Smooth muscle cell of bladder (primary cell): ENCODE measurements around the gene AIRE. TPM values are rescaled to one million over a fixed set of nuclear protein-coding genes. Genes with fewer than 3 reads are reported as not detected.

Experiments used
- total RNA-seq: library from RNA; depleted of rRNA; stranded (reverse); fragments of >200 nt; gene quantifications from 2 replicates; pipeline ENCODE4 v1.2.3, GENCODE V29; 2014

AIRE gene
- total RNA-seq, result 0.09 and 0.14 TPM in 2 replicates

GRCh38 chr21:44285138-44285992, at the start of gene AIRE:
AIRE (plus strand) TSS chr21:44285876; CDS start chr21:44286007, 131 bp downstream.

GRCh38 chr21:44240842-44241241, 44.8 kb upstream of the AIRE start, which contains the start of gene ICOSLG:
ICOSLG (minus strand) TSS chr21:44240943; CDS start chr21:44240817, 126 bp downstream.

GRCh38 chr21:44261675-44262295, 23.9 kb upstream of the AIRE start, which contains the start of gene DNMT3L:
DNMT3L (minus strand) TSS chr21:44261897; CDS start chr21:44261259, 638 bp downstream.

GRCh38 chr21:44299458-44300261, 14.0 kb downstream of the AIRE start, which contains the start of gene PFKL:
PFKL (plus strand) TSS chr21:44300053; CDS start chr21:44300106, 53 bp downstream.

GRCh38 chr21:44338971-44339910, 53.6 kb downstream of the AIRE start, which contains the start of gene CFAP410:
CFAP410 (minus strand) TSS chr21:44339390; CDS start chr21:44339194, 196 bp downstream.

Other genes with a start within 250 kb of the AIRE start
- 1.4 and 2.7 TPM in 2 replicates for gene PWP2, start 178.5 kb upstream of the AIRE start, total RNA-seq
- gene GATD3, start 152.2 kb upstream of the AIRE start, total RNA-seq, result 22.5 and 26.6 TPM in 2 replicates
- gene ICOSLG, start 44.9 kb upstream of the AIRE start, total RNA-seq, result 0.65 and 1.1 TPM in 2 replicates
- gene DNMT3L, start 24.0 kb upstream of the AIRE start, total RNA-seq, result not detected in 2 replicates
- gene PFKL, start 14.2 kb downstream of the AIRE start, total RNA-seq, result 249 and 291 TPM in 2 replicates
- gene CFAP410, start 53.5 kb downstream of the AIRE start, total RNA-seq, result 9.2 and 11.7 TPM in 2 replicates
- under 0.01 TPM in 2 replicates for gene TRPM2, start 67.7 kb downstream of the AIRE start, total RNA-seq
- gene LRRC3, start 169.6 kb downstream of the AIRE start, total RNA-seq, result under 0.01 and 0.14 TPM in 2 replicates